WI38 (cell line): ENCODE measurements around the gene GPHN.

Source experiments
- H3K4me3 ChIP-seq: 2 replicates; pipeline ENCODE4 v1.5.1; 2011; ENCODE audit warnings: low read depth, mild to moderate bottlenecking, control low read depth, low read length
- TF ChIP-seq, protein P1 (sequence below): IDR thresholded peaks from 2 replicates; pipeline ENCODE4 v1.5.1; 2012; ENCODE audit warnings: low read depth, mild to moderate bottlenecking, control low read depth, low read length

GPHN gene

DNA sequence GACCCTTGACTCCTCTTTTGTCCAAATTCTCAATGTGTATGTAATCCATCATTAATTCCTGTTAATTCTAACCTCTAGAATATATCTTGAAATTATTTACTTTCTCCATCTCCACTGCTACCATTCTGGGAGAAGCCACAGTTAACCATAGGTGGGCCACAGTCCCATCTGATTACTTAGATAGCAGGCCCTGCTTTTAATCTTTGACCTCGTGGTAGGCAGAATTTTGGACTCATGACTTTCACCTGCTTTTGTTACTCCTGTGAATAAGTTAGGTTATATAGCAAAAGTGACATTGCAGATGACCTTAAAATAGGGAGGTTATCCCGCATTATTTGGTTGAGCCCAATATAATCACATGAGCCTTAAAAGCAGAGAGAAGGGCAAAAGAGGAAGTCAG is 264.2 kb downstream of the GPHN start:
- no peak overlapping the region for H3K4me3 ChIP-seq
- TF ChIP-seq, protein P1, sequence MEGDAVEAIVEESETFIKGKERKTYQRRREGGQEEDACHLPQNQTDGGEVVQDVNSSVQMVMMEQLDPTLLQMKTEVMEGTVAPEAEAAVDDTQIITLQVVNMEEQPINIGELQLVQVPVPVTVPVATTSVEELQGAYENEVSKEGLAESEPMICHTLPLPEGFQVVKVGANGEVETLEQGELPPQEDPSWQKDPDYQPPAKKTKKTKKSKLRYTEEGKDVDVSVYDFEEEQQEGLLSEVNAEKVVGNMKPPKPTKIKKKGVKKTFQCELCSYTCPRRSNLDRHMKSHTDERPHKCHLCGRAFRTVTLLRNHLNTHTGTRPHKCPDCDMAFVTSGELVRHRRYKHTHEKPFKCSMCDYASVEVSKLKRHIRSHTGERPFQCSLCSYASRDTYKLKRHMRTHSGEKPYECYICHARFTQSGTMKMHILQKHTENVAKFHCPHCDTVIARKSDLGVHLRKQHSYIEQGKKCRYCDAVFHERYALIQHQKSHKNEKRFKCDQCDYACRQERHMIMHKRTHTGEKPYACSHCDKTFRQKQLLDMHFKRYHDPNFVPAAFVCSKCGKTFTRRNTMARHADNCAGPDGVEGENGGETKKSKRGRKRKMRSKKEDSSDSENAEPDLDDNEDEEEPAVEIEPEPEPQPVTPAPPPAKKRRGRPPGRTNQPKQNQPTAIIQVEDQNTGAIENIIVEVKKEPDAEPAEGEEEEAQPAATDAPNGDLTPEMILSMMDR: no peak

DNA sequence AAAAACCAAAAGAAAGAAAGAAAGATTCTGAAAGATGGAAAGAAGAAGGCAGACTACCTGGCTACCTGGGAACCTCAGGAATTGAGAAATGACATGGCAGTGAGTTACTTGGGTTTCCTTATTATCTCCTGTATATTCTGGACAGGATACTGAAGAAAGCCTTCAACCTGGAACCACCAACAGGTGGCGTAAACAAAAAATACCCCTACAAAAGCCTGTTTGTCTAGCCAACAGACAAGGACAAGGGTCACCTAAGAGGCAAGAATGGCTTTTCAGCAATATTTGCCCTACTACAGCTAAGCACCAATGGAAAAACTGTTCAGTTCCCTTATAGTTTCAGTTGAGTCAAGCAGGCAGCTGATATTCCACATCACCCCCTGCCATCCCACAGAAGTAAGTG is 274.9 kb downstream of the GPHN start:
- TF ChIP-seq, protein P1: no peak
- no peak overlapping the region for H3K4me3 ChIP-seq

DNA sequence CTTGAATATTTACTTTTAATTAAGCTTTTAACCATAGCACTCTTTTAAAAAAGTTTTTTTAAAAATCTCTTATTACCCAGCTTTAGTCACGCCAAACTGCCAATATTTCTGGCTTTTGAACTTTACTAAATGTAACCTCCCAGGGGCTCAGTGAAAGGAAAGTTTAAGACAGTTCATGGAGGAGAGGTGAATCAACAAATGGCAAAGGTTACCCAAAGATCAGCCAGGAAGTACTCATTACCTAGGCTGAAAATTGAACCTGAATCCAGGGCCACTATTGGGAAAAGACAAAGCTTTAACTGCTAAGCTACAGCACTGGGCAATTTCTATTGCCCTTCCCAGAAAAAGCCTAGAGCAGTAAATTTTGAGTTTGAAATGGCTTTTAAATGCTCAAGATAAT is 282.2 kb downstream of the GPHN start:
- H3K4me3 ChIP-seq: no peak overlapping the region
- TF ChIP-seq, protein P1: no peak

DNA sequence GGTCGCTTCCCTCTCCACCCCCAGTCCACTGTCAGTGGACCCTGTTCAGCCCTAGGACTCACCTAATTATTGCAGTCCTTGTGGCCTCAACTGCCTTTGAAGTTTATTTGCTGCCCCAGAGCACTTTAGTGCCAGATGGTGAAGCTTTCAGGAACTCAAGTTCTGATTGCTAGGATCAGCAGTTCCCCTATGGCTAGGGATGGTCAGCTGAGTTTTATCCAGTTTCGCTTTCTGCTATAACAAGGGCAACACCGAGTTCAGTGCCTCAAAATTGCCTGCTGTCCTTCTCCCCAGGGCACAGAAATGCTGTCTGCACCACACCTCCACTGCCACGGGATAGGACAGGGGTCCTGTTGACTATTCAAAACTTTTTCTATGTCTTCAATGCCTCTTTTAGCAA is 295.0 kb downstream of the GPHN start:
- no peak overlapping the region for H3K4me3 ChIP-seq
- TF ChIP-seq, protein P1: no peak

DNA sequence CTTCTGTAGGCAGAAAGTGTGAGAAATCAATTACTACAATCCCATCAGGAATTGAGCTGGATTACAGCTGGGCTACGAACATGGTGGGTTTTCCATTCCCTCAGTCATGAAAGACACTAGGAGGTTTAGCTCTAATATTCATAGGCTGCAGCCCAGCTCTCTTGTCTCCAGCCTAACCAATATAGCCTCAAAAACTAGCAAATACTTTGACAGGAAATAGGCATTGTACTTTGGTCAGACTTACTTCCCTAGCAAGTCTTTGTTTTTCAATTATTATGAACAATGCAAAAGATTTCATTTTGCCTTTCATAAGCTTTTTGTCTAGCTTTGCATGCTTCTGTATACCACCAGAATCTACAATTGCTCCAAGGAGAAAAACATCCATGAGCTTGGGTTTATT is 296.2 kb downstream of the GPHN start:
- TF ChIP-seq, protein P1: no peak
- no peak overlapping the region for H3K4me3 ChIP-seq

DNA sequence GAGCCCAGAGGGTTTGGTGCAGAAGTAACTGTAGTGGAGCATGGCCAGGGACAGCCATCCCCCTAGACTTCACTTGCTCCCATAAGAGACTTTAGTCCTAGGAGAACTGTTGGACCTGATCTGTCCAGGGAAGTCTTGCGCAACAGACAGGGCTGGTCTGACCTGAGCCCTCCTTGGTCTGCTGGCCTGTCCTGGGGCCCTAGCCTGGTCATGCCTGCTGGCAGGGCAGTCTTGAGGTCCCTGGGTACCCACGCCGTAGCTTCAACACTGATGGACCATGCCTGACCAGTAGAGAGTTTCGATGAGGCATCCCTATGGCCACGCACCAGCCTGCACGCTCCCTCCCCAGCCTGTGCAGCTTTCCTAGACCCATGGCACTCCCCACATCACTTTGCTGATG is 305.7 kb downstream of the GPHN start:
- TF ChIP-seq, protein P1: no peak
- H3K4me3 ChIP-seq: no peak overlapping the region

DNA sequence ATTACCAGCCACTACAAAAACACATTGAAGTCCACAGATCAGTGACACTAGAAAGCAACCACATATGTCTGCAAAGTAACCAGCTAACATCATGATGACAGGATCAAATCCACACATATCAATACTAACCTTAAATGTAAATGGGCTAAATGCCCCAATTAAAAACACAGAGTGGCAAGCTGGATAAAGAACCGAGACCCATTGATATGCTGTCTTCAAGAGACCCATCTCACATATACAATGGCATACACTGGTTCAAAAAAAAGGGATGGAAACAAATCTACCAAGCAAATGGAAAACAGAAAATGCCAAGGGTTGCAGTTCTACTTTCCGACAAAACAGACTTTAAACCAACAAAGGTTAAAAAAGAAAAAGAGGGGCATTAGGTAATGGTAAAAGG is 307.7 kb downstream of the GPHN start:
- H3K4me3 ChIP-seq: no peak overlapping the region
- TF ChIP-seq, protein P1: no peak
